GM19193 (cell line): Measurements from ENCODE around the gene SLAMF8.

Experiments
- POLR2A ChIP-seq: IDR thresholded peaks from 4 replicates; pipeline ENCODE4 v1.6.1; 2011; ENCODE audit not compliant: insufficient read depth, insufficient read length; ENCODE audit errors: extremely low read depth

The SLAMF8 gene

GRCh38 chr1:159829822-159830465 lies 3.3 kb downstream of the SLAMF8 start:
- TF ChIP-seq POLR2A = no peak

- no peak for TF ChIP-seq POLR2A
These were observed 4.0 kb downstream of the SLAMF8 start for GRCh38 chr1:159830722-159831121.

- no peak for TF ChIP-seq POLR2A
These were observed 4.9 kb downstream of the SLAMF8 start for GRCh38 chr1:159831412-159832141.

GRCh38 chr1:159832309-159832708 lies 5.6 kb downstream of the SLAMF8 start:
- TF ChIP-seq POLR2A = no peak

- TF ChIP-seq POLR2A = no peak
These were observed 8.7 kb downstream of the SLAMF8 start for GRCh38 chr1:159835356-159835755.

- no peak for TF ChIP-seq POLR2A
These were observed 9.3 kb downstream of the SLAMF8 start for GRCh38 chr1:159835862-159836525.

- no peak for TF ChIP-seq POLR2A
These were observed 12.0 kb downstream of the SLAMF8 start for GRCh38 chr1:159838715-159839114.

- no peak for TF ChIP-seq POLR2A
These were observed 12.6 kb downstream of the SLAMF8 start for GRCh38 chr1:159839116-159839849.

GRCh38 chr1:159841749-159842148 lies 15.1 kb downstream of the SLAMF8 start:
- TF ChIP-seq POLR2A = no peak

- no peak for TF ChIP-seq POLR2A
These were observed 16.8 kb downstream of the SLAMF8 start for GRCh38 chr1:159843459-159843858.

GRCh38 chr1:159845751-159846629 lies 19.3 kb downstream of the SLAMF8 start:
- no peak for TF ChIP-seq POLR2A

- no peak for TF ChIP-seq POLR2A
These were observed 20.6 kb downstream of the SLAMF8 start for GRCh38 chr1:159847231-159847630.

GRCh38 chr1:159848326-159848725 lies 21.7 kb downstream of the SLAMF8 start:
- no peak for TF ChIP-seq POLR2A
